ENCODE data around the gene OR6N2. TPM values are rescaled to one million over a fixed set of nuclear protein-coding genes. Genes with fewer than 3 reads are reported as not detected.

The OR6N2 gene
- total RNA-seq, 2 donors from 2014 or later: not detected

GRCh38 chr1:158731707-158732106, 49.3 kb downstream of the OR6N2 start:
- no peaks in the 10 kb centered on the region for H3K36me3 Mint-ChIP-seq (ENCODE audit: insufficient read depth in 2 of 2)
- peaks cover 5% of the 10 kb centered on the region for H3K27me3 Mint-ChIP-seq (ENCODE audit: low read depth)
- no peaks in the 10 kb centered on the region for H3K4me1 Mint-ChIP-seq (ENCODE audit: low read depth)
- H3K27ac Mint-ChIP-seq: no peak overlapping the region
- ATAC-seq (replicated peaks in 1 of 2): no peak
- H3K4me3 Mint-ChIP-seq: no peak overlapping the region
- H3K9me3 Mint-ChIP-seq: no peaks in the 10 kb centered on the region
- DNase-seq: no peak

- DNase-seq (no peak), ATAC-seq (replicated peaks in 1 of 2) (no peak)
- Mint-ChIP-seq H3K9me3 (no peaks in the 10 kb centered on the region), H3K36me3 (ENCODE audit: insufficient read depth in 2 of 2) (no peaks in the 10 kb centered on the region), H3K27ac (no peak overlapping the region), H3K27me3 (ENCODE audit: low read depth) (peaks cover 11% of the 10 kb centered on the region), H3K4me1 (ENCODE audit: low read depth) (no peaks in the 10 kb centered on the region), H3K4me3 (no peak overlapping the region)
Measured at GRCh38 chr1:158730453-158730852, 50.6 kb downstream of the OR6N2 start.

GRCh38 chr1:158728510-158729225, 52.3 kb downstream of the OR6N2 start:
- no peak for DNase-seq
- Mint-ChIP-seq H3K4me3 (no peak overlapping the region), H3K27me3 (ENCODE audit: low read depth) (peaks cover 22% of the 10 kb centered on the region), H3K4me1 (ENCODE audit: low read depth) (no peaks in the 10 kb centered on the region), H3K9me3 (no peaks in the 10 kb centered on the region), H3K27ac (peak overlapping the region; percentile 82), H3K36me3 (ENCODE audit: insufficient read depth in 2 of 2) (no peaks in the 10 kb centered on the region)
- ATAC-seq (replicated peaks in 1 of 2): no peak

DNA sequence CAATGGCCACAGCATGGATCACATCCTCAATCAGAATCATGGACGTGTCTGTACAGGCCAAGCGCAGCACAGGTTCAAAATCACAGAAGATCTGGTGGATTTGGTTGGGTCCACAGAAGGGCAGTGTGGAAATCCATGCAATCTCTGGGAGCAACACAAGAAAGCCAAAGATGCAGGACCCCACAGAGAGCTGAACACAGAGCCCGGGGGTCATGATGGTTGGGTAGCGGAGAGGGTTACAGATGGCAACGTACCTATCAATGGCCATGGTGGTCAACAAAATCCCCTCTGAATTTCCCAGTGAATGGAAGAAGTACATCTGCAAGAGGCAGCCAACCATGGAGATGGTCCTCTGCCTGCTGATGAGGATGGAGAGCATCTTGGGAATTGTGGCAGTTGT, 56.6 kb downstream of the OR6N2 start:
- H3K27ac Mint-ChIP-seq: no peak overlapping the region
- no peaks in the 10 kb centered on the region for H3K36me3 Mint-ChIP-seq (ENCODE audit: insufficient read depth in 2 of 2)
- DNase-seq (no peak), ATAC-seq (replicated peaks in 1 of 2) (no peak)
- H3K9me3 Mint-ChIP-seq: no peaks in the 10 kb centered on the region
- H3K4me1 Mint-ChIP-seq (ENCODE audit: low read depth): no peaks in the 10 kb centered on the region
- H3K27me3 Mint-ChIP-seq (ENCODE audit: low read depth): peaks cover 56% of the 10 kb centered on the region
- H3K4me3 Mint-ChIP-seq: no peak overlapping the region

Other genes starting within 250 kb of the OR6N2 start
- gene OR6Y1, start 226.8 kb downstream of the OR6N2 start, total RNA-seq: not detected
- gene OR6P1, start 210.6 kb downstream of the OR6N2 start, total RNA-seq: not detected
- not detected for gene OR10X1, start 201.3 kb downstream of the OR6N2 start, total RNA-seq
- not detected for gene OR10Z1, start 175.9 kb downstream of the OR6N2 start, total RNA-seq
- gene SPTA1, start 94.5 kb downstream of the OR6N2 start, total RNA-seq: not detected
- gene OR6K2, start 80.6 kb downstream of the OR6N2 start, total RNA-seq: not detected
- not detected for gene OR6K3, start 60.5 kb downstream of the OR6N2 start, total RNA-seq
- gene OR6K6, start 26.5 kb downstream of the OR6N2 start, total RNA-seq: not detected
- not detected for gene OR6N1, start 9.0 kb downstream of the OR6N2 start, total RNA-seq
- not detected for gene MNDA, start 50.1 kb upstream of the OR6N2 start, total RNA-seq
- 10 to 100 TPM; 11.5 to 23.0 TPM for gene PYHIN1, start 150.3 kb upstream of the OR6N2 start, total RNA-seq
- gene IFI16, start 228.7 kb upstream of the OR6N2 start, total RNA-seq: 100 to 1,000 TPM; 311 to 326 TPM

Data from activated T-cell treated with anti-CD3 and anti-CD28 coated beads, Interleukin-2, amount 50 U/mL, for 72 hours (primary cell).